K562 (cell line): ENCODE results near the gene SMCO4. TPM values are rescaled to one million over a fixed set of nuclear protein-coding genes. Genes with fewer than 3 reads are reported as not detected.

Experiments
- ATF4 ChIP-seq: fragments of 450-650 bp; formaldehyde crosslinking; IDR thresholded peaks from 2 replicates; pipeline ENCODE4 v1.4.0; 2022; ENCODE audit warnings: mild to moderate bottlenecking, moderate library complexity
- CHAMP1 ChIP-seq: fragments of 450-650 bp; IDR thresholded peaks from 2 replicates; pipeline ENCODE4 v1.6.1; 2016; ENCODE audit warnings: mild to moderate bottlenecking
- CHD2 ChIP-seq: IDR thresholded peaks from 2 replicates; pipeline ENCODE4 v1.6.1; 2011; ENCODE audit warnings: low read depth, low read length
- CTCFL ChIP-seq: IDR thresholded peaks from 2 replicates; pipeline ENCODE4 v1.6.1; 2011; ENCODE audit warnings: borderline replicate concordance, low read depth, mild to moderate bottlenecking, moderate library complexity, low read length; ENCODE audit not compliant: insufficient read depth, poor library complexity, severe bottlenecking
- DNMT1 ChIP-seq: fragments of 450-650 bp; IDR thresholded peaks from 2 replicates; pipeline ENCODE4 v1.6.1; 2016; ENCODE audit warnings: antibody characterized with exemption, mild to moderate bottlenecking
- E2F6 ChIP-seq, 2 experiments: IDR thresholded peaks; 2 replicates each; pipeline ENCODE4 v1.6.1; 2011; ENCODE audit warnings: borderline replicate concordance in 1 of 2, control low read depth in 1 of 2, low read depth in 1 of 2, low read length in 1 of 2, mild to moderate bottlenecking in 1 of 2, mixed read lengths in 1 of 2, moderate library complexity in 1 of 2; ENCODE audit not compliant: insufficient read depth in 1 of 2, insufficient read length in 1 of 2, poor library complexity in 1 of 2, severe bottlenecking in 1 of 2; ENCODE audit errors: extremely low read depth in 1 of 2
- NONO ChIP-seq, 2 experiments: fragments of 200-400 bp in 1 of 2; fragments of 450-650 bp in 1 of 2; formaldehyde crosslinking in 1 of 2; IDR thresholded peaks; 2 replicates each; pipeline ENCODE4 v1.6.1; 2017; ENCODE audit warnings: low read depth in 2 of 2, mild to moderate bottlenecking in 2 of 2, moderate library complexity in 2 of 2, low read length in 1 of 2
- NRF1 ChIP-seq, 2 experiments: fragments of 450-650 bp; IDR thresholded peaks in 1 of 2; conservative IDR thresholded peaks in 1 of 2; 2 replicates each; pipeline ENCODE4 v1.6.1; 2014; ENCODE audit warnings: mild to moderate bottlenecking in 2 of 2
- POLR2A ChIP-seq: fragments of 450-650 bp; conservative IDR thresholded peaks from 2 replicates; pipeline ENCODE4 v1.6.1; 2016
- POU5F1 ChIP-seq: fragments of 150-350 bp; IDR thresholded peaks from 2 replicates; pipeline ENCODE4 v1.6.1; 2014; ENCODE audit warnings: borderline replicate concordance, low read length, low read depth, mild to moderate bottlenecking; ENCODE audit not compliant: partially characterized antibody
- RBM14 ChIP-seq: fragments of 200-400 bp; formaldehyde crosslinking; IDR thresholded peaks from 2 replicates; pipeline ENCODE4 v1.6.1; 2018; ENCODE audit warnings: low read depth, mild to moderate bottlenecking, low read length, moderate library complexity, borderline replicate concordance; ENCODE audit not compliant: insufficient read depth
- RFX7 ChIP-seq: fragments of 250-450 bp; sonication (Bioruptor Pico); IDR thresholded peaks from 2 replicates; pipeline ENCODE4 v1.5.1; 2021; ENCODE audit warnings: mild to moderate bottlenecking
- RNF2 ChIP-seq: sonication (generic); IDR thresholded peaks from 2 replicates; pipeline ENCODE4 v1.6.1; 2016
- SAP30 ChIP-seq: fragments of 200-600 bp; sonication (generic); IDR thresholded peaks from 2 replicates; pipeline ENCODE4 v1.6.1; 2012; ENCODE audit warnings: borderline replicate concordance, low read depth, mild to moderate bottlenecking, moderate library complexity, low read length, control low read depth, inconsistent platforms; ENCODE audit not compliant: insufficient read depth, poor library complexity, severe bottlenecking
- TBP ChIP-seq: optimal IDR thresholded peaks from 2 replicates; pipeline ENCODE3; 2011; ENCODE audit warnings: low read depth, low read length, improper control_type of control experiment
- ZC3H4 ChIP-seq: sonication (generic); formaldehyde crosslinking; IDR thresholded peaks from 2 replicates; pipeline ENCODE4 v1.9.0; 2021; ENCODE audit warnings: missing genetic modification reagents, borderline replicate concordance
- ZNF12 ChIP-seq: sonication (generic); formaldehyde crosslinking; IDR thresholded peaks from 2 replicates; pipeline ENCODE4 v1.4.0; 2020; ENCODE audit warnings: mild to moderate bottlenecking, missing genetic modification reagents
- ZNF512 ChIP-seq: IDR thresholded peaks from 2 replicates; pipeline ENCODE4 v1.6.1; 2016; ENCODE audit warnings: missing genetic modification characterization, missing compliant biosample characterization
- polyA plus RNA-seq, 8 experiments: library from polyadenylated mRNA; depleted of rRNA in 4 of 8; stranded (reverse) in 5 of 8; unstranded in 3 of 8; fragments of >200 nt; fragmentation: Nextera tagmentation in 2 of 8; fragmentation: Illumina TruSeq in 1 of 8; extraction: Ambion mirVana in 2 of 8; extraction: Trizol in 1 of 8; gene quantifications; 2 replicates each; pipeline versions ENCODE4 v1.2.1 to v1.2.3, GENCODE V29; 2011 to 2014; ENCODE audit warnings: inconsistent platforms in 1 of 8, missing spikeins in 1 of 8
- total RNA-seq, 7 experiments: library from RNA; depleted of rRNA in 6 of 7; stranded (reverse); fragments of >200 nt in 6 of 7; fragmentation: Illumina TruSeq in 2 of 7; extraction: Trizol in 2 of 7; gene quantifications; 2 replicates each; pipeline versions ENCODE4 v1.2.1 to v1.2.3, GENCODE V29; 2011 to 2021; ENCODE audit warnings: low replicate concordance in 1 of 7

The SMCO4 gene
- total and polyA plus RNA-seq, 9 of the 15 experiments (the other 6 are each of a cell fraction or from before 2014, with no cell fraction given), result 1.8 to 27.8 (median 15.3) TPM

- TF ChIP-seq CHD2 (no peak), DNMT1 (no peak), CTCFL (peak; percentile 87), TBP (peak; percentile 58), SAP30 (no peak), RFX7 (CRISPR knock-in tag) (no peak), ZNF512 (no peak), RBM14 (no peak), POU5F1 (no peak), E2F6 (IDR thresholded peaks at IDR 0.05; ENCODE audit: borderline replicate concordance in 1 of 2, extremely low read depth in 1 of 2, insufficient read depth in 1 of 2, insufficient read length in 1 of 2, low read depth in 1 of 2, low read length in 1 of 2, poor library complexity in 1 of 2, severe bottlenecking in 1 of 2) (peak; percentile 40 to 88), POLR2A (peak; percentile 56), NONO (IDR thresholded peaks at IDR 0.05; ENCODE audit: low read depth in 2 of 2, low read length in 1 of 2) (0 out of 4 replicates have a peak, but pooled peaks of 1 of the 2 experiments have one; percentile 13), ATF4 (CRISPR knock-in tag) (no peak), NRF1 (conservative IDR thresholded peaks at IDR 0.05 in 1 of 2, IDR thresholded peaks at IDR 0.05 in 1 of 2) (peak; percentile 29 to 42; a peak in 3 of 4 replicates), RNF2 (no peak), ZNF12 (no peak), CHAMP1 (no peak), ZC3H4 (CRISPR knock-in tag) (no peak)
Measured at GRCh38 chr11:93543292-93543977, at the start of gene SMCO4 (continued).
